ENCODE measurements around the gene FABP7.

DNA sequence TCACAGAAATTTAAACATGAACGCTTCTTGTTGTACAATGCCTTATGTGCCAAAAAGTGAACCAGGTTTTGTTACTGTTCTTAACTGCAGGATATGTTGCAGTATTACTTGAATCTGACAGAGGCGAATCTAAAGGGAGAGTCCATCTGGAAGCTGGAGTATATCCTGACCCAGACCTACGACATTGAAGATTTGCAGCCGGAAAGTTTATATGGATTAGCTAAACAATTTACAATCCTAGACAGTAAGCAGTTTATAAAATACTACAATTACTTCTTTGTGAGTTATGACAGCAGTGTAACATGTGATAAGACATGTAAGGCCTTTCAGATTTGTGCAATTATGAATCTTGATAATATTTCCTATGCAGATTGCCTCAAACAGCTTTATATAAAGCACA is 29.5 kb downstream of the FABP7 start:
- TF ChIP-seq, protein P1, sequence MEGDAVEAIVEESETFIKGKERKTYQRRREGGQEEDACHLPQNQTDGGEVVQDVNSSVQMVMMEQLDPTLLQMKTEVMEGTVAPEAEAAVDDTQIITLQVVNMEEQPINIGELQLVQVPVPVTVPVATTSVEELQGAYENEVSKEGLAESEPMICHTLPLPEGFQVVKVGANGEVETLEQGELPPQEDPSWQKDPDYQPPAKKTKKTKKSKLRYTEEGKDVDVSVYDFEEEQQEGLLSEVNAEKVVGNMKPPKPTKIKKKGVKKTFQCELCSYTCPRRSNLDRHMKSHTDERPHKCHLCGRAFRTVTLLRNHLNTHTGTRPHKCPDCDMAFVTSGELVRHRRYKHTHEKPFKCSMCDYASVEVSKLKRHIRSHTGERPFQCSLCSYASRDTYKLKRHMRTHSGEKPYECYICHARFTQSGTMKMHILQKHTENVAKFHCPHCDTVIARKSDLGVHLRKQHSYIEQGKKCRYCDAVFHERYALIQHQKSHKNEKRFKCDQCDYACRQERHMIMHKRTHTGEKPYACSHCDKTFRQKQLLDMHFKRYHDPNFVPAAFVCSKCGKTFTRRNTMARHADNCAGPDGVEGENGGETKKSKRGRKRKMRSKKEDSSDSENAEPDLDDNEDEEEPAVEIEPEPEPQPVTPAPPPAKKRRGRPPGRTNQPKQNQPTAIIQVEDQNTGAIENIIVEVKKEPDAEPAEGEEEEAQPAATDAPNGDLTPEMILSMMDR (IDR thresholded peaks at IDR 0.05 in 2 of 3, conservative IDR thresholded peaks at IDR 0.05 in 1 of 3; ENCODE audit: borderline replicate concordance in 1 of 3, insufficient read depth in 1 of 3, low read depth in 2 of 3, low read length in 2 of 3): no peak
- TF ChIP-seq EZH2phosphoT487 (IDR thresholded peaks at IDR 0.05; ENCODE audit: borderline replicate concordance) (no peak), ZNF274 (IDR thresholded peaks at IDR 0.05; ENCODE audit: low read depth, low read length) (no peak), POLR2A (IDR thresholded peaks at IDR 0.05; ENCODE audit: borderline replicate concordance, extremely low read depth, insufficient read depth, insufficient read length) (no peak), SIN3A (IDR thresholded peaks at IDR 0.05; ENCODE audit: low read depth) (no peak), RAD21 (IDR thresholded peaks at IDR 0.05; ENCODE audit: low read depth) (no peak)
